COLO829 (cell line): ENCODE results near the gene TP73.

Source experiments
- DNase-seq: peaks from one replicate; pipeline ENCODE4 v3.0.0; 2012; ENCODE audit warnings: low spot score

The TP73 gene

DNA sequence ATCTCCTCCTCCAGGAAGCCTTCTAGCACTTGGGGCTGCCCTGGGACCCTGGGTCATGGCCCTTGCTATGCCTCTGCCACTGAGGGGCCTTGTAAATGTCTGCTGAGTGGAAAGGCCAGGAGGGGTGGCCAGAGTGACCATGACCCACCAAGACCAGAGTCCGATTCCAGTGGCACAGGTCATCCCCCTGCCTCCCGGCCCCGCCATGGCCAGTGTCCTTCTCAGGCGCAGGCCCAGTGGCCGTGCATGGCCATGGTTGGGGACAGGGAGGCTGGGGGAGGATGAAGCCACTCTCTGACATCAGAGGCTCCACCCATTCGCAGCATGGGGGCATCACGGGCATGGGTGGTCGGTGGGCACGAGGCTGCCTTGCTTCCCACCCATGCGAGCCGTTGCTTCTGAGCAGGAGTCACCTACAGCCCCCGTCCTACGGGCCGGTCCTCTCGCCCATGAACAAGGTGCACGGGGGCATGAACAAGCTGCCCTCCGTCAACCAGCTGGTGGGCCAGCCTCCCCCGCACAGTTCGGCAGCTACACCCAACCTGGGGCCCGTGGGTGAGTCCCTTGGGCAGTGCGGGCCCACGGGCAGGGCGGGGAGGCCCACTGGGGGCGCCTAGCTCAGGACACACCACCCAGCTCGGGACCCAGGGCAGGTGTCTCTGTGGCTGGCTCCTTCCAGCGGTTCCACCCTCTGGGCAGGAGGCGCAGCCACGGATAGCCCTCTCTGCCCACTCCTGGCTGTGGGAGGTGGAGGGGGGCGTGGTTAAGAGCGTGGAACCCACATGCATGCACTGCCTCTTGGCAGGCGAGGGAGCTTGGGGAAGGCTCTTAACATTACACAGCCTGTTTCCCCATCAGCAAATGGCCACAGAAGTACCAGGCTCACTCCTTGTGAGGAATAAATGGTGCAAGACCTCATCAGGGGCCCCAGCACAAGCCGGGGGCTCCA, 77.6 kb downstream of the TP73 start:
- DNase-seq = no peak

DNA sequence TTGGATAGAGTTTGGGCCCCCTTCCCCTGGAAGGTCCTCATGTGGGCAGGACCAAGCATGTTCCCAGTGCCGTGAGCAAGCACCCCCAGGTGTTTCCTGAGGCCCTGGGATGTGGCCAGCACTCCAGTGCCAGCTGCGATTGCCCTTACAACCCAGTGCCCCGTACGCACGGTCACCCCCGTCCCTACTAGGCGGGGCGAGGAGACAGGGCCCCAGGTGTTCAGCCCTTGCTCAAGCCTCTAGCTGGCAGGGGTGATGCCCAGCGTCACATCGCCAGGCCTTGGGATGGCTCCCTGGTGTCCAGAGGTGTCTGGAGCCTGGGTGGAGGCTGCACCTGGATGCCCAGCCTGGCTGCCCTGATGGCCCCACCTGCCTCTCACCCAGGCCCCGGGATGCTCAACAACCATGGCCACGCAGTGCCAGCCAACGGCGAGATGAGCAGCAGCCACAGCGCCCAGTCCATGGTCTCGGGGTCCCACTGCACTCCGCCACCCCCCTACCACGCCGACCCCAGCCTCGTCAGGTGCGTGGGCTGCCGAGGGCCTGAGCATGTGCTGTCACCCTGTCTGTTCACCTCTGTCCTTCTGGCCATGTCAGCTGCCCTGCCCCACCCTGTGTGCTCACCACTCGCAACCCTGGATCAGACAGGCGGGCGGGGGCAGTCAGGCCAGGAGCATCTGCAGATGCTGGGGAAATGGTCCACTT, 78.4 kb downstream of the TP73 start:
- no peak for DNase-seq

DNA sequence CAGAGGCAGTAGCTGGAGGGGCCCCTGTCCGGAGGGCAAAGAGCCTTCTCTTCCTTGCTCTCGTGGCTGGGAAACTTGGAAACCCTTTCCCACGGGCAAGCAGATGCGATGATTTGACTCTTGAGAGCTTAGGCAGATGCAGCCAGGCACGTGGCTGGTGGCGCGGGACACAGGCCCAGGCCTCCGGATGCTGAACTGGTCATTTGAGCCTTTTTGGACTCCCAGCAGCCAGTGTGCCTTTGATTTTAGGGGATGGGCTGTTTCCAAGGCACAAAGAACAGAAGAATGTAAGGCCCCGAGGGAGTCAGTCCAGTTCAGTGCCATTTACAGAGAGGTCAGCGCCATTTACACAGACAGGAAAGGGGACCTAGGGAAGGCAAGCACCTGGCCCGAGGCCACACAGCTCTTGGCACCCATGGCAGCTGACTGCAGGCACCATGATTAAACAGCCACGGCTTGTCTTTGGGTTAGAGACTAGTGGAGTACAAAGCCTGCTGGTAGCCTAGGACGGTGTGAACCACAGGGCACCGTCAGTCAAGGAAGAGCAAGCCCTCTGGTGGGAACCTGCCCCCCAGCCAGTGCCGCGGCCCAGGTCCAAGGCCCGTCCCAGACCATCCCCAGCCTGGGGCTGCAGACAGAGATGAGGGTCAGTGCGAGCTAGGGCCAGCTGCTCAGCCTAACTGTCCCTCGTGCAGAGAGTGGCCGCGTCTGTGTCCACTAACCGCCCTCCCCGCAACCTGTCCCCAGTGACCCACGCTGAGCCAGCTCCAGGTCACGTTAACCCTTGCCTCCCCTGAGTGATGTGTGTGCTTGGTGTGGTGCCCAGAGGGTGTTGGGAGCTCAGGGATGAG, 79.5 kb downstream of the TP73 start:
- DNase-seq = no peak

DNA sequence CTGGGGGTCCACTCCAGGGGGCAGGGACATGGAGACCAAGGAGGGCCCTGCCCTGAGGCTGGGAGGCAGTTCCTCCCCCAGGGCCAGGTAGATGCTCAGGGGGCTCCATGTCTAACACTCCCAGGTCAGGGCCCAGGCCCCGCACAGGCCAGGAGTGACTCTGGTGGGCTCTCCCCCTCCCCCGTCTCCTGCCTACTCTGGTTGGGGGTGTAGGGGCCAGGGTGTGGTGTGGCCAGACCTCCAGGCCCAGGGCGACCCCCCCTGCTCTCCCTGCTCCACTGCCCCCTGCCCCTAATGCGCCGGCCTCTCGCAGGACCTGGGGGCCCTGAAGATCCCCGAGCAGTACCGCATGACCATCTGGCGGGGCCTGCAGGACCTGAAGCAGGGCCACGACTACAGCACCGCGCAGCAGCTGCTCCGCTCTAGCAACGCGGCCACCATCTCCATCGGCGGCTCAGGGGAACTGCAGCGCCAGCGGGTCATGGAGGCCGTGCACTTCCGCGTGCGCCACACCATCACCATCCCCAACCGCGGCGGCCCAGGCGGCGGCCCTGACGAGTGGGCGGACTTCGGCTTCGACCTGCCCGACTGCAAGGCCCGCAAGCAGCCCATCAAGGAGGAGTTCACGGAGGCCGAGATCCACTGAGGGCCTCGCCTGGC, 80.2 kb downstream of the TP73 start:
- DNase-seq = no peak

DNA sequence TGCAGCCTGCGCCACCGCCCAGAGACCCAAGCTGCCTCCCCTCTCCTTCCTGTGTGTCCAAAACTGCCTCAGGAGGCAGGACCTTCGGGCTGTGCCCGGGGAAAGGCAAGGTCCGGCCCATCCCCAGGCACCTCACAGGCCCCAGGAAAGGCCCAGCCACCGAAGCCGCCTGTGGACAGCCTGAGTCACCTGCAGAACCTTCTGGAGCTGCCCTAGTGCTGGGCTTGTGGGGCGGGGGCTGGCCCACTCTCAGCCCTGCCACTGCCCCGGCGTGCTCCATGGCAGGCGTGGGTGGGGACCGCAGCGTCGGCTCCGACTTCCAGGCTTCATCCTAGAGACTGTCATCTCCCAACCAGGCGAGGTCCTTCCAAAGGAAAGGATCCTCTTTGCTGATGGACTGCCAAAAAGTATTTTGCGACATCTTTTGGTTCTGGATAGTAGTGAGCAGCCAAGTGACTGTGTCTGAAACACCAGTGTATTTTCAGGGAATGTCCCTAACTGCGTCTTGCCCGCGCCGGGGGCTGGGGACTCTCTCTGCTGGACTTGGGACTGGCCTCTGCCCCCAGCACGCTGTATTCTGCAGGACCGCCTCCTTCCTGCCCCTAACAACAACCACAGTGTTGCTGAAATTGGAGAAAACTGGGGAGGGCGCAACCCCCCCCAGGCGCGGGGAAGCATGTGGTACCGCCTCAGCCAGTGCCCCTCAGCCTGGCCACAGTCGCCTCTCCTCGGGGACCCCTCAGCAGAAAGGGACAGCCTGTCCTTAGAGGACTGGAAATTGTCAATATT, 81.0 kb downstream of the TP73 start:
- no peak for DNase-seq

DNA sequence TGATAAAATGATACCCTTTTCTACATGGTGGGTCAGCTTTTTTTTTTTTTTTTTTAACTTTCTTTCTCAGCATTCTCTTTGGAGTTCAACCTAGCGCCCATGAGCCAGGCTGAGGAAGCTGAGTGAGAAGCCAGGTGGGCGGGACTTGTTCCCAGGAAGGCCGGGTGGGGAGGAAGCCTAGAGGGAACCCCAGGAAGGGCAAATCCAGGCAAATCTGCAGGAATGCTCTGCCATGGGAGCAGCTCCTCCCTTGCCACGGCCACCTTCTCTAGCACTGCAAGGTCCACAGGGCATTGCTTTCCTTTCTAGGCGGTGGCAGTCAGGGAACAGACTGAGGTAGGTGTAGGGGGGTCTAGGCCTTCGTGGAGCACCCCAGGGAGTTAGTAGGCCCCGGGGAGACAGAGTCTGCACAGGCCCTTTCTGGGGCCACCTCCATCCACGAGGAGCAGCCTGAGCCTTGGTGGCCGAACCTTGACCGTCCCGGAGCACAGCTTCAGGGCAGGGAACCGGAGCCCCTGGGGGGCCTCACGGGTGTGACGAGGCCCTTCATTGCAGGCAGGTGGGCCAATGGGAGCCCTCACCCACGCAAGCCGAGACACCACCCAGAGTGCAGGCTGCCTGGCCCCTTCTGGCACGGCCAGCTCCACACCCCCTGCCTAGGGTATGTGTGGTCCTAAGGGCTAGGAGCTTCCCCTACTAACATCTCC, 81.7 kb downstream of the TP73 start:
- no peak for DNase-seq

DNA sequence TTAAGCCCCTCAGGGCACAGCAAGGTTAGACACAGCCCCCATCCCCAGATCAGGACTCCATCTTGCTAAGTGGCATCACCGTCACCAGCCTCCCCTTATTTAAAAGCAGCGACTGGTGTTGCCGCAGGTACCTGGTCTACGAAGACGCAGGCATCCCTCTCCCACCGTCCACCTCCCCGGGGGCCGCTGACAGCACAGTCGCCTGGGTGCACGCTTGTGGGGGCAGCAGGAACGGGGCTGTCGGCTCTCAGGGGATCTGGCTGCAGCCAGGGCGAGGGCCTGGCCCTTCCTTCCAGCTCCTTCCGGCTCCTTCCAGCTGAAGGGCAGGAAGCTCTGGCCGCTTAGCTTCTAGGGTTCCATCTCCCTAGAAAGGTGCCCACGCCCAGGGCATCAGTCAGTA, 82.3 kb downstream of the TP73 start:
- no peak for DNase-seq

DNA sequence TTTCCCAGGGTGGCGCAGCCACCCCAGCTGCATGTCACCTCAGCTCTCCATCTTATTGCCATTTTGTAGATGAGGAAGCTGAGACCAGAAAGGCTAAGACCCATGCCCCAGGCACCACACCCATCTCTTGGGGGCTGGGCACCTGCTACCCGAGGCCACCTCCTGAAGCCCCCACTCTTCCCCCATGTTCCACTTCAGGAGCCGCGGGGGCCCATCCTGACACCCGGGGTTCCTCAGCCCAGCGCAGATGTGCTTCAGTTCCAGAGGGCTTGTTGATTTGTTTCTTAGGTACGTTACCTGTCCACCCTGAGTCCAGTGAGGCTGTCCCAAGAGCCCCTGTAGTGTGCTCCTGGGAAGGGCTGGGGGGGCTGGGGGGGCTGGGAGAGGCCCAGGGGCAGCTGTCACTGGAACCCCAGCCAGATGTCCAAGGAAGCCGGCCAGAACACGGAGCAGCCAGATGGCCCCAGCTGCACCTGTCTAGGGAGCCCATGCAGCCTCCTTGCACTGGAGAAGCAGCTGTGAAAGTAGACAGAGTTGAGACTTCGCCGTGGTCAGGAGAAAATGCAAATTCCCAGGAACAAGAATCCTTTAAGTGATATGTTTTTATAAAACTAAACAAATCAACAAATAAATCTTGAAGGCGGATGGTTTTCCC, 82.8 kb downstream of the TP73 start:
- DNase-seq = no peak

DNA sequence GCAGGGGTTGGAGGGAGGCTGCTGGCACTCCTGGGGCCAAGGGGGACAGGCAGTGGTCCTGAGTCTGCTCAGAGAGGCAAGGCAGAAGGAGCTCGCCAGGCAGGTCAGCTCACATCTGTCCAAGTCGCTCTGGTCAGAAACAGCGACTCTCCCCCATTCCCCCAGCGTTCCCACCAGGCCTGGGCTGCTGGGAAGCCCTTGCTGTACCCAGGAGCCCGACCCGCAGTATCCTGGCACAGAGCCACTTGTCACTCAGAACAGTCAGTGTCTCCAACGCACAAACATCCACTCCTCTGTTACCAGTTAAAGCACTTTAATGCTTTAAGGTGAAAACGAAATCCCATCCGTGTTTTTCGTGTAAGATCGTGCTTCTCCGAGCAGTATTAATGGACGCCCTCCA, 83.4 kb downstream of the TP73 start:
- no peak for DNase-seq

DNA sequence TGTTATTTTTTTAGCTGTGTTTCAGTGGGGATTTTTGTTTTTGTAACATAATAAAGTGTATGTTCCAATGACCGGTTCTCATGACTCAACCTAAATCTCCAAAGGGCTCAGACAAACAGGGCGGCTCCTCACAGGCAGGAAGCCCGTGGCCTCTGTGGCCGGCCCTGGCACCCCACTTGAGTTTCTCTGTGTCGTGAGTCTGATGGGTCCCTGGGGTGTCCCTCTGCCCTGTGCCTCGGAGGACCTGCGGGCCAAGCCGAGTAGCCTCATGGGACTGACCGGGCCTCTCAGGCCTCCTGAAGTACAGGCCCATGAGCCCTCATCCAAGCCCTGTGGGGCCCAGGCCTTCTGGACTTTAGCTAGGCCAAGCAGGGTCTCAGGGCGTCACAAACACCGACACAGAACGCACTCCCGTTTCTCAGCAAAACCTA, 83.8 kb downstream of the TP73 start:
- no peak for DNase-seq

DNA sequence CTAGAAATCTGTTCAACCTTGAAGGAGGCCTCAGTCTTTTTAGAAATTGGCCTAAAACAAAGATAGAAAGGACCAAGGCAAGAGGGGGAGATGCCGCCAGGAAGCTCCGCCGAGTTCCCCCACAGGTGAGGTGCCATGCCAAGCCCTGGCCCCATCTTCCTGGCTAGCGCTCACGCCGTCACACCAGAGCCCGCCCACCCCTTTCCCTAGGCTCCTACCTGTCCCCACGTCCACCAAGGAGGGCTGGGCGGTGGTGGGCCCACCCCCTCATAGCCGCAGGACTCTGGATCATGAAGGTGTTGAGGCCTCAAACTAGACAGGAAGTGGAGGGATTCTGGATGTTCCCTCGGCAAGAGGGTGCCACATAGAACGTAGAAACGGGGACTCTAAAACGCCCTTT, 84.4 kb downstream of the TP73 start:
- DNase-seq = no peak

DNA sequence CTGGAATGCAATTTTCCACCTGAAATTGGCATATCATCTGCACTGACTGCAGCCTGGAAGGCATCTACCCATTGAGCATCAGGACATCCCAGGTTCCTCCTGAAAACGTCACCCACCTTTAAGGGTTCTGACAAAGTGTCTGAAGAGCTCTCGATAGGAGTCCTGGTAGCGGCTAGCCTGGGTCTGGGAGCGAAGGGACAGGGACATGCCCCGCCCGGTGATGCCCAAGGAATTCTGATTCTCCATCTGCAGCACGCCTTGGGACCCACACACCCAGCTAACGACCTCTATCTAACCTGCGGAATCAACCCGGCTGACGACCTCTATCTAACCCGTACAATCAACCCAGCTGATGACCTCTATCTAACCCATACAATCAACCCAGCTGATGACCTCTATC, 86.6 kb downstream of the TP73 start:
- no peak for DNase-seq

DNA sequence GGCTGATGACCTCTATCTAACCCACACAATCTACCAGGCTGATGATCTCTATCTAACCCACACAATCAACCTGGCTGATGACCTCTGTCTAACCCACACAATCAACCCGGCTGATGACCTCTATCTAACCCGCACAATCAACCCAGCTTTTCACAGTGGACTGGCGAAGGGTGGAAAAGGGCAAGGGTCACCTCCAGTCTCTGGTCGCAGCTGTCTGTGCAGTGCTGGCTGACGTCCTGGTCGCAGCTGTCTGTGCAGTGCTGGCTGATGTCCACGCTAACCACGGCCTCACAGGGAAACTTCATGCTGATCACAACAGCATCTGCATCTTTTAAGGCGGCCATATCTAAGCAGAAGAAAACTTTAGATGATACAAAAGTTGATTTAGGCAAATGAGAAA, 87.7 kb downstream of the TP73 start:
- DNase-seq = no peak

DNA sequence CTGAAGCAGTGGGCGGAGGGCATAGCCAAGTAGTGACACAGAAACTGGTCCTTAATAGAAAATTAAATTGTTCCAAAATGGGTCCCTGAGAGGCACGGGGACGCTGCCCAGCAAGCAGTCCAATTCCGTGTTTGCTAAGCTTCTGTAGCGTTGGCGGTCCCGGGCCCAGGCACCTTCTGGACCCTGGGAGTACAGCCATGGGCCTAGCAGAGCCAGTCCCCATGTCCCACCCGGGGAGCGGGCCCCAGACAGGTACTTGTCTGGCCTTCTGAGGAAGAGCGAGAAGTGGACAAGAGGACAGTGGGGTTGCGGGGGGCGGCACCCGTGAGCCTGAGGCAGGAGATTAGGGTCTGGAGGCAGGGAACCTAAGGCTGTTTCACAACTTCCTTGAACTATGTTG, 88.4 kb downstream of the TP73 start:
- no peak for DNase-seq

DNA sequence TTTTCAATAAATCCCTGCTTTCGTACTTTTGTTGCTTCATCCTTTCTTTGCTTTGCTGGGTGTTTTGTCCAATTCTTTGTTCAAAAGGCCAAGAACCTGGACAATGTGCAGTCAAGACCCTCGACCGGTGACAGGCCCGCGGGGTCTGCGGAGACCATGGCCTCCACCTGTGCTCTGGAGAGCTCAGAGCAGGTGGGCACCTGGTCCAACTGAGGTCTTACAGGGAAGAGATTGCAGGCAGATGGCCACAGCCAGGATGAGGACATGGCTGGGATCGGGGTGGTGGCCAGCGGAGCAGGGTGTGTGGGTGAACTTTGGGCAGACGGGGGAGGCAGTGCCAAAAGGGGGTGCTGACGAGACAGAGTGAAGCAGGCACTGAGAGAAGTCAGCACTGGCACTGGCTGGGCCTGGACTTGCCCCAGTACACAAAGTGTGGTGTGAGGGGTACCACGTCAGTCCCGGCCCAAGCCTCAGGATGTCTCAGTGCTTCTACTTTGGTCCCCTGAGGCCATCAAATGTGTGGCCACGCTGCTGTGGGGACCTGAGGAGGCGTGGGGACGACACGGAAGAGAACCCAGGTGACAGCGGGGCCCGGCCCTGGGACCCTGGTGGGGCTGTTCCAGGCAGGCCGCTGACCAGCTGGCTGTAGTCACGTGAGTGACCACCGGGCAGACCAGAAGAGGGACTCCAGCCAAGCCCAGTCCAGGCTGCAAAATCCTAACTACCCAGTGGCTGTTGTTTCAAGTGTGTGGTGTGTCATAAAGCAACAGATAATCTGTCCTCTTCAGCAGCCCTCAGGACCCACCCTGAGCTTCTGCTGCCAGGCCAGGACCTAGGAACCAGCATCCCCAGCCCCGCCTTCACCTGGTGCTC, 89.5 kb downstream of the TP73 start:
- no peak for DNase-seq

DNA sequence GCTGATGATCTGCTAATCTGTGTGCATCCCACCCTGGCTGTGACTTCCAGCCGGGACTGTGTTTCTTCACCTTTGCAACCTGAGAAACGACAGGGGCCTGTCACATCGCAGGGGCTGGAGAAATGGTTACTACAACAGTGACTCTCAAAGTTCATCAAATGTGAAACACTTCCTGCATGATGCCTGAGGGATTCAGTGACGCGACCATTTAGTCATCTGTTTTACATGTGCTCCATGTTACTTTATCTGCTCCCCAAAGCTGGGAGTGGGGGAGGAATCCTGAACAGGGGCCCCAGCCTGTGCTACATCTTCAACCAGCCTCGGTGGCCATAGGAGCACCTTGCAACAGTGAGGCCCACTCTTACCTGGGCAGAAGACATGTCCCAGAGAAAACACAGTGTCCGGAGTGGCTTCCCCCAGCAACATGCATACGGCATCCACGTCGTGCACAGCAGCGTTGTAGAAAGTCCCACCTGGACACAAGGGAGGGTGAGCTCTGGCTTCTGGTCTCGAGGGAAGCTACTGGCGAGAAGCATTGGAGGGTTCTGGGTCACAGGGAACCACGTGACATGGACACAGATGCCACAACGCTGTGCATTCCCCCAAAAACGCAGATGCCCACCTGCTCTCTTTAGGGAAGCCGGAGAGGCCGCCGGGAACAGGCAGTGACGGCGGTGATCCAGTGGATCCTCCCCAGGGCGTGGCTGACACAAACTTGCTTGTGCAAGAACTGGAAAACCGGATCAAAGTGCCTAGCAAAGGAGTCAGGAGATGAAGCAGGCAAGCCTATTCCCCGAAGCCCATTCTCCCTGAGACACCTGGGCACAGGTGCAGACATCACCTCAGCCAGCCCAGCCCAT, 90.4 kb downstream of the TP73 start:
- no peak for DNase-seq

DNA sequence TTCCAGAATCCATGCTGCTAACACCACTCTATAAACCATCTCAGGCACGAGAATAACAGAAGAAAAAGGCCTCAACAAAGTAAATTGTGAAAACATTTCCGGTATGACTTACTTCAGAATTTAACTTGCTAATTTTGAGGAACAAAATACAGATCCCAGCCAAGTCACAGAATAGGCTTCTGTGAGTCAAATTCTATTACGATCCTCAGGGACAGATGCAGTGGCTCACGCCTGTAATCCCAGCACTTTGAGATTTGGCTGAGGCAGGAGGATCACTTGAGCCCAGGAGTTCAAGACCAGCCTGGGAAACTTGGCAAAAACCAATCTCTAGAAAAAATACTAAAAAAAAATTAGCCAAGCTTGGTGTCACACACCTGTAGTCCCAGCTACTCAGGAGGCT, 91.1 kb downstream of the TP73 start:
- DNase-seq = no peak

DNA sequence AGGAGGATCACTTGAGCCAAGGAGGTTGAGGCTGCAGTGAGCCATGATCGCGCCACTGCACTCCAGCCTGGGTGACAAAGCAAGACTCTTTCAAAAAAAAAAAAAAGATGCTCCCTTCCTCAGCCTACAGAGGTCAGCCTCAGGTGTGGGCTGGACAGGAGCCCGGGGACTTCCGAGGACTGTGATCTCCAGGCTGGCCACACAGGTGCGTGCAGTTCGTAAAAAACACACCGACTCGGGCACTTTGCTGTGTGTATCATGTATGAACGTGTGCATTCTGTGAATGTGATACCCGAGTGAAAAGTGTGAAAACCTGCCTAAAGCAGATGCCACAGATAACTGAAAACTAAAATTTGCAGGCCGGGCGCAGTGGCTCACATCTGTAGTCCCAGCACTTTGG, 91.5 kb downstream of the TP73 start:
- no peak for DNase-seq
